ENCODE results near the gene GSX2. TPM values are rescaled to one million over a fixed set of nuclear protein-coding genes. Genes with fewer than 3 reads are reported as not detected.

Gene GSX2
- total RNA-seq, 1 experiment from 2014 or later: not detected

DNA sequence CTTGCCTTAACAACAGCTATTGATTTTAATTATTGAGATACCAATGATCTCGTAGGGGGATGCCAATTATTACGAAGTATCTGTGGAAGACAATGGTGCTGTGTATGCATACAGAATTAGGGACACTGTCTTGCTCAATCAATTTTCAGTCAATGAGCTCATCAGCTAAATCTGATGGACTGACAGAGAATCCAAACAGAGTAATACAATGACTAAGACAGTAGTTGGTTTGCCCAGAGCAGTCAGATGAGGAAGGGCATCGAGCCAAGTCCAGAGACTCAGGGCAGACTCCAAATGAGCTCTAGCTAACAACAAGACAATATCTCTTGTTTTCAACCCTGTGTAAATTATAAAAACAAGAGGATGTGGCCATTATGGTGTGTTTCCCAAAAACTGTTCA lies 14.7 kb upstream of the GSX2 start:
- Histone ChIP-seq H3K4me3 (ENCODE audit: low read depth, low read length) (no peak overlapping the region), H3K4me1 (peaks cover 21% of the 10 kb centered on the region), H3K36me3 (ENCODE audit: control insufficient read depth, insufficient read depth, low read length) (no peaks in the 10 kb centered on the region), H3K9me3 (no peaks in the 10 kb centered on the region), H3K27me3 (replicated peaks; ENCODE audit: control insufficient read depth, insufficient read depth, low read length) (no peaks in the 10 kb centered on the region)
- ChIA-PET POLR2A (no interaction called here), CTCF (no interaction called here)
- Mint-ChIP-seq H3K27me3 (ENCODE audit: insufficient read depth, unreplicated experiment) (no peaks in the 10 kb centered on the region), H3K27ac (ENCODE audit: unreplicated experiment) (no peak overlapping the region), H3K4me1 (ENCODE audit: low read depth, unreplicated experiment) (peaks cover 25% of the 10 kb centered on the region), H3K36me3 (ENCODE audit: insufficient read depth, unreplicated experiment) (no peaks in the 10 kb centered on the region), H3K9me3 (ENCODE audit: unreplicated experiment) (no peaks in the 10 kb centered on the region), H3K4me3 (ENCODE audit: unreplicated experiment) (no peak overlapping the region)
- DNase-seq: no peak
- TF ChIP-seq CTCF (IDR thresholded peaks at IDR 0.05; ENCODE audit: insufficient read depth in 1 of 2, low read depth in 1 of 2, low read length in 1 of 2, severe bottlenecking in 1 of 2, unreplicated experiment in 1 of 2): no peak
- intact Hi-C loops (cut with micrococcal nuclease; ENCODE audit: unreplicated experiment): no loop called here
- BruUV-seq (replicated peaks): no TSS peak

- Histone ChIP-seq H3K4me1 (0 out of 2 replicates have a peak, but pooled peaks cover 4% of the 10 kb centered on the region), H3K36me3 (ENCODE audit: control insufficient read depth, insufficient read depth, low read length) (no peaks in the 10 kb centered on the region), H3K4me3 (ENCODE audit: low read depth, low read length) (no peak overlapping the region), H3K9me3 (no peaks in the 10 kb centered on the region), H3K27me3 (replicated peaks; ENCODE audit: control insufficient read depth, insufficient read depth, low read length) (no peaks in the 10 kb centered on the region)
- intact Hi-C loops (cut with micrococcal nuclease; ENCODE audit: unreplicated experiment): loop anchor here (5.0 kb wide), 1 partner anchor 127 kb away; no protein-coding TSS in a partner anchor
- BruUV-seq (replicated peaks): no TSS peak
- no peak for TF ChIP-seq CTCF (IDR thresholded peaks at IDR 0.05; ENCODE audit: insufficient read depth in 1 of 2, low read depth in 1 of 2, low read length in 1 of 2, severe bottlenecking in 1 of 2, unreplicated experiment in 1 of 2)
- H3K27me3 Mint-ChIP-seq (ENCODE audit: insufficient read depth, unreplicated experiment): no peaks in the 10 kb centered on the region
- ChIA-PET CTCF (no interaction called here), POLR2A (no interaction called here)
- no peaks in the 10 kb centered on the region for H3K36me3 Mint-ChIP-seq (ENCODE audit: insufficient read depth, unreplicated experiment)
- H3K9me3 Mint-ChIP-seq (ENCODE audit: unreplicated experiment): no peaks in the 10 kb centered on the region
- peaks cover 10% of the 10 kb centered on the region for H3K4me1 Mint-ChIP-seq (ENCODE audit: low read depth, unreplicated experiment)
- H3K4me3 Mint-ChIP-seq (ENCODE audit: unreplicated experiment): no peak overlapping the region
- no peak overlapping the region for H3K27ac Mint-ChIP-seq (ENCODE audit: unreplicated experiment)
- DNase-seq: no peak
Measured at GRCh38 chr4:54089875-54090274, 10.1 kb upstream of the GSX2 start.

DNA sequence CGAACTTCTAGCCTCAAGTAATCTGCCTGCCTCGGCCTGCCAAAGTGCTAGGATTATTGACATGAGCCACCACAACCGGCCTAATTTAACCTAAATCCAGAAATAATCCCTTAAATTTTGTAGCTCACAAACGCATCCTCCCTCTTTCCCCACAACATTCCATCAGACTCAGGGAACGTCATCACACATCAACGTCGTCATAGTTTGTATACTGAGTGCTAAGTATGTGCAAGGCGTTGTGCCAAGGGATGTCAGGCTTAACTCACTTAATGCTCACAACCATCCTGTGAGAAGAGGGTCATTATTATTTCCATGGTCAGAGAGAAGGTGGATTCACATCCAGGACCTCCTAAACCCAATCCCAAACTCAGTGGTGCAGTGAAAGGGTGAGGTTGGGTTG lies 9.6 kb upstream of the GSX2 start:
- Mint-ChIP-seq H3K27ac (ENCODE audit: unreplicated experiment) (no peak overlapping the region), H3K4me1 (ENCODE audit: low read depth, unreplicated experiment) (peaks cover 10% of the 10 kb centered on the region), H3K36me3 (ENCODE audit: insufficient read depth, unreplicated experiment) (no peaks in the 10 kb centered on the region), H3K4me3 (ENCODE audit: unreplicated experiment) (no peak overlapping the region), H3K27me3 (ENCODE audit: insufficient read depth, unreplicated experiment) (no peaks in the 10 kb centered on the region), H3K9me3 (ENCODE audit: unreplicated experiment) (no peaks in the 10 kb centered on the region)
- no peak for DNase-seq
- no peaks in the 10 kb centered on the region for H3K27me3 ChIP-seq (replicated peaks; ENCODE audit: control insufficient read depth, insufficient read depth, low read length)
- no peak for TF ChIP-seq CTCF (IDR thresholded peaks at IDR 0.05; ENCODE audit: insufficient read depth in 1 of 2, low read depth in 1 of 2, low read length in 1 of 2, severe bottlenecking in 1 of 2, unreplicated experiment in 1 of 2)
- POLR2A ChIA-PET: no interaction called here
- H3K4me1 ChIP-seq: 0 out of 2 replicates have a peak, but pooled peaks cover 4% of the 10 kb centered on the region
- CTCF ChIA-PET: no interaction called here
- H3K36me3 ChIP-seq (ENCODE audit: control insufficient read depth, insufficient read depth, low read length): no peaks in the 10 kb centered on the region
- intact Hi-C loops (cut with micrococcal nuclease; ENCODE audit: unreplicated experiment): loop anchor here (5.0 kb wide), 1 partner anchor 127 kb away; no protein-coding TSS in a partner anchor
- no peak overlapping the region for H3K4me3 ChIP-seq (ENCODE audit: low read depth, low read length)
- H3K9me3 ChIP-seq: no peaks in the 10 kb centered on the region
- no TSS peak for BruUV-seq (replicated peaks)

All from Caco-2 (cell line).